Left ventricle myocardium inferior (tissue), 1 donor: Measurements from ENCODE around the gene ESYT2. TPM values are rescaled to one million over a fixed set of nuclear protein-coding genes. Genes with fewer than 3 reads are reported as not detected.

Source experiments
- DNase-seq: peaks from one replicate; pipeline ENCODE4 v3.0.0-alpha.2; 2020
- H3K27ac ChIP-seq: fragments of 200-600 bp; replicated peaks from 2 replicates; pipeline ENCODE4 v1.8.0; 2021
- H3K27me3 ChIP-seq: fragments of 200-600 bp; 2 replicates; pipeline ENCODE4 v1.8.0; 2021; ENCODE audit warnings: low read depth
- H3K36me3 ChIP-seq: fragments of 200-600 bp; 2 replicates; pipeline ENCODE4 v1.8.0; 2021
- H3K4me1 ChIP-seq: fragments of 200-600 bp; 2 replicates; pipeline ENCODE4 v1.8.0; 2021
- H3K4me3 ChIP-seq: fragments of 200-600 bp; 2 replicates; pipeline ENCODE4 v1.8.0; 2021; ENCODE audit warnings: mild to moderate bottlenecking, moderate library complexity
- H3K9me3 ChIP-seq: fragments of 200-600 bp; replicated peaks from 2 replicates; pipeline ENCODE4 v1.8.0; 2021
- intact Hi-C: fragments of 100-400 bp; cut with micrococcal nuclease; formaldehyde crosslinking; loops from one replicate; pipeline ENCODE4 v1.11.0; 2022
- total RNA-seq: library from RNA; stranded (reverse); fragmentation: NEBNext Ultra II Directional; extraction: Animal tissue kit (Norgen Biotek cat#: 25700); gene quantifications from one replicate; pipeline ENCODE4 v1.2.1, GENCODE V29; 2021
- TF ChIP-seq, protein P1 (sequence below): fragments of 200-600 bp; IDR thresholded peaks from 2 replicates; pipeline ENCODE4 v1.8.0; 2021; ENCODE audit warnings: antibody characterized with exemption, mild to moderate bottlenecking, borderline replicate concordance
- donor health status: DM: no; HTN: yes; CAD: no; lungs with severe emphysema.

The ESYT2 gene
- total RNA-seq, 1 donor from 2014 or later = 41.1 TPM

DNA sequence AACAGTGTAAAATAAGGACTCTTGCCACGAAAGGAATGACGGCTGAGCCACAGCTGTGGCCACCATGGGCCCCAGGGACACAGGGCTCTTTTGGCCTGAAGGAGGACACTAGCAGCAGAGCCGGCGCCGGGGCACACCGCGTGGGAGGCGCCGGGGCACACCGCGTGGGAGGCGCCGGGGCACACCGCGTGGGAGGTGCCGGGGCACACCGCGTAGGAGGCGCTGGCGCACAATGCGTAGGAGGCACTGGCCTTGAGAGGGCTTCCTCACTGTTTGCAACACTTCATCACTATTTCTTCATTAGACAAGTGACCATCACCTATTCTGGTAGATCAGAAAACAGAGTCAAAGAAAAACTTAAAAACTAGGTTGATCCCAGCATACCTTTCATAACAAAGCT lies 23.4 kb downstream of the ESYT2 start:
- H3K36me3 ChIP-seq = peaks cover 15% of the 10 kb centered on the region
- DNase-seq = no peak
- no peaks in the 10 kb centered on the region for H3K9me3 ChIP-seq
- no peak overlapping the region for H3K27ac ChIP-seq
- intact Hi-C loops = no loop called here
- no peak overlapping the region for H3K4me3 ChIP-seq
- TF ChIP-seq, protein P1, sequence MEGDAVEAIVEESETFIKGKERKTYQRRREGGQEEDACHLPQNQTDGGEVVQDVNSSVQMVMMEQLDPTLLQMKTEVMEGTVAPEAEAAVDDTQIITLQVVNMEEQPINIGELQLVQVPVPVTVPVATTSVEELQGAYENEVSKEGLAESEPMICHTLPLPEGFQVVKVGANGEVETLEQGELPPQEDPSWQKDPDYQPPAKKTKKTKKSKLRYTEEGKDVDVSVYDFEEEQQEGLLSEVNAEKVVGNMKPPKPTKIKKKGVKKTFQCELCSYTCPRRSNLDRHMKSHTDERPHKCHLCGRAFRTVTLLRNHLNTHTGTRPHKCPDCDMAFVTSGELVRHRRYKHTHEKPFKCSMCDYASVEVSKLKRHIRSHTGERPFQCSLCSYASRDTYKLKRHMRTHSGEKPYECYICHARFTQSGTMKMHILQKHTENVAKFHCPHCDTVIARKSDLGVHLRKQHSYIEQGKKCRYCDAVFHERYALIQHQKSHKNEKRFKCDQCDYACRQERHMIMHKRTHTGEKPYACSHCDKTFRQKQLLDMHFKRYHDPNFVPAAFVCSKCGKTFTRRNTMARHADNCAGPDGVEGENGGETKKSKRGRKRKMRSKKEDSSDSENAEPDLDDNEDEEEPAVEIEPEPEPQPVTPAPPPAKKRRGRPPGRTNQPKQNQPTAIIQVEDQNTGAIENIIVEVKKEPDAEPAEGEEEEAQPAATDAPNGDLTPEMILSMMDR = no peak
- H3K4me1 ChIP-seq = peaks cover 73% of the 10 kb centered on the region
- H3K27me3 ChIP-seq = no peaks in the 10 kb centered on the region

DNA sequence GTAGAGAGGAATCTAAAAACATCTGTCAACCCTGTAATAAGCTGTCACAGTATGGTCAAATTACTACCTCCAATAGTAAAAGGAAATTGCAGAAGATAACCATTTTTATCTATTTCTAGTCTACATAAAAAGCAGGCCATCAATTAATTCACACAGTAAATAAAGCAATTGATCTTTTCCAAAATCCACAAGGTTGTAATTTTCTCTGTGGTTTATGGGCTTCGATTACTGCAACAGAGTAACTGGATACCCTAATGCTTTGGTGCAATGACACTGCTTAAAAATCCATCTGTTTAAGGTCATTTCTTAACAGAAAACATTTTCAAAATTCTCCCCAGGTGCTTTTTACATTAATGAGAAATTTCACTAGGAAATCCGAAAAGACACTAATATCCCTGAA lies 23.9 kb downstream of the ESYT2 start:
- TF ChIP-seq, protein P1 = no peak
- Histone ChIP-seq H3K36me3 (peaks cover 15% of the 10 kb centered on the region), H3K27ac (peak overlapping the region; percentile 8), H3K27me3 (no peaks in the 10 kb centered on the region), H3K4me3 (no peak overlapping the region), H3K9me3 (no peaks in the 10 kb centered on the region), H3K4me1 (peaks cover 73% of the 10 kb centered on the region)
- intact Hi-C loops = no loop called here
- no peak for DNase-seq

- intact Hi-C loops = no loop called here
- no peak for DNase-seq
- no peak overlapping the region for H3K4me3 ChIP-seq
- H3K27me3 ChIP-seq = no peaks in the 10 kb centered on the region
- H3K9me3 ChIP-seq = no peaks in the 10 kb centered on the region
- TF ChIP-seq, protein P1 = no peak
- peaks cover 15% of the 10 kb centered on the region for H3K36me3 ChIP-seq
- H3K27ac ChIP-seq = no peak overlapping the region
- peaks cover 66% of the 10 kb centered on the region for H3K4me1 ChIP-seq
Observed at GRCh38 chr7:158804335-158804734, 25.0 kb downstream of the ESYT2 start.

GRCh38 chr7:158803367-158803969 lies 25.8 kb downstream of the ESYT2 start:
- Histone ChIP-seq H3K9me3 (no peaks in the 10 kb centered on the region), H3K36me3 (peaks cover 10% of the 10 kb centered on the region), H3K27me3 (no peaks in the 10 kb centered on the region), H3K4me3 (no peak overlapping the region), H3K4me1 (peaks cover 66% of the 10 kb centered on the region), H3K27ac (peak overlapping the region; percentile 45)
- TF ChIP-seq, protein P1 = no peak
- no peak for DNase-seq
- intact Hi-C loops = no loop called here

- TF ChIP-seq, protein P1 = no peak
- DNase-seq = no peak
- peaks cover 64% of the 10 kb centered on the region for H3K4me1 ChIP-seq
- H3K27me3 ChIP-seq = no peaks in the 10 kb centered on the region
- peak overlapping the region; percentile 45 for H3K27ac ChIP-seq
- no peaks in the 10 kb centered on the region for H3K9me3 ChIP-seq
- peaks cover 8% of the 10 kb centered on the region for H3K36me3 ChIP-seq
- no peak overlapping the region for H3K4me3 ChIP-seq
- intact Hi-C loops = no loop called here
Observed at GRCh38 chr7:158802535-158803366, 26.6 kb downstream of the ESYT2 start.
